Measurements from ENCODE around the gene NR6A1. TPM values are rescaled to one million over a fixed set of nuclear protein-coding genes. Genes with fewer than 3 reads are reported as not detected.

Gene NR6A1
- total RNA-seq, 1 donor from 2014 or later = 63.8 TPM

DNA sequence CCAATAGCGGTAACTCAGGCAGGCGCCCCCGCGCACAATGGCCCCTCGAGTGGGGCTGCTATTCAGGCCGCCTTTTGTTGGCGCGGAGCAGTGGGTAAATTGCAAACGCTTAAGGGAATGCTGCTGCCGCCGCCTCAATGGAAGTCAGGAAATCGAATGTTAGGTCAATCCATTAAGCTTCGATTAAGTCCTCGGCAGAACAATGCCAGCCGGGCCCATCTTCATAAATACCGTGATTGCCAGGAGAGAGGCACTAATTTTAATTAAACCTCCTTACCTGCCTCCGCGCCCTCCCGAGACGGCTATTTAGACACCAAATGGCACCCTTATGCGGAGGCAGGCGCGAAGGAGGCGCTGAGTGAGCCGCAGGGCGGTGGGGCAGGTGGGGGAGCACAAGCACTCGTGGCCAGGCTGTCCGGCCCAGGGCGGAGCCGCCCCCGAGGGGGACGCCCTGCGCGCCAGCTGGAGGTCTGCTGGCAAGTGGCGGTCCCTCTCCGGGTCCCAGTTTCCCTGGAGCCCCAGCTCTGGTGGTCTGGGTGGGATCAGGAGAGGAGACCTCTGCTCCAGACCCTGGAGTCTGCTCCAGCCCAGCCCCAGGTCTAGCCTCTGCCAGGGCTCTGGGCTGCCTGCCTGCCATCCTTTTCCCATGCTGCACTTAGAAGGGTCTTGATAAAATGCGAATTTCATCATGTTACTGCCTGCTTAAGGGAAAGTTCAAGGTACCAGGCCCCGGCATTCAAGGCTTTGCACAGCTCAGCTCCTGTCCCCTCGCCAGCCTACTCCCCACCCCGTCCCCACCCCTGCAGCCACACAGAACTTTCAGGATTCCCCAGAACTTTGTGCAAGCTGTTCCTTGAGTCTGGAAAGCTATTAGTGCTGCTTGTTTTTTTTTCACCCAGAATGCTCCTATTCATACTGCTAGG is 283.6 kb downstream of the NR6A1 start:
- H3K27me3 Mint-ChIP-seq (ENCODE audit: unreplicated experiment) = peaks cover 10% of the 10 kb centered on the region
- peaks cover 3% of the 10 kb centered on the region for H3K36me3 Mint-ChIP-seq (ENCODE audit: low read depth, unreplicated experiment)
- H3K27ac Mint-ChIP-seq (ENCODE audit: unreplicated experiment) = no peak overlapping the region
- TF ChIP-seq, protein P1, sequence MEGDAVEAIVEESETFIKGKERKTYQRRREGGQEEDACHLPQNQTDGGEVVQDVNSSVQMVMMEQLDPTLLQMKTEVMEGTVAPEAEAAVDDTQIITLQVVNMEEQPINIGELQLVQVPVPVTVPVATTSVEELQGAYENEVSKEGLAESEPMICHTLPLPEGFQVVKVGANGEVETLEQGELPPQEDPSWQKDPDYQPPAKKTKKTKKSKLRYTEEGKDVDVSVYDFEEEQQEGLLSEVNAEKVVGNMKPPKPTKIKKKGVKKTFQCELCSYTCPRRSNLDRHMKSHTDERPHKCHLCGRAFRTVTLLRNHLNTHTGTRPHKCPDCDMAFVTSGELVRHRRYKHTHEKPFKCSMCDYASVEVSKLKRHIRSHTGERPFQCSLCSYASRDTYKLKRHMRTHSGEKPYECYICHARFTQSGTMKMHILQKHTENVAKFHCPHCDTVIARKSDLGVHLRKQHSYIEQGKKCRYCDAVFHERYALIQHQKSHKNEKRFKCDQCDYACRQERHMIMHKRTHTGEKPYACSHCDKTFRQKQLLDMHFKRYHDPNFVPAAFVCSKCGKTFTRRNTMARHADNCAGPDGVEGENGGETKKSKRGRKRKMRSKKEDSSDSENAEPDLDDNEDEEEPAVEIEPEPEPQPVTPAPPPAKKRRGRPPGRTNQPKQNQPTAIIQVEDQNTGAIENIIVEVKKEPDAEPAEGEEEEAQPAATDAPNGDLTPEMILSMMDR (IDR thresholded peaks at IDR 0.05; ENCODE audit: unreplicated experiment) = no peak
- DNase-seq (ENCODE audit: low spot score) = no peak
- H3K4me3 Mint-ChIP-seq (ENCODE audit: unreplicated experiment) = no peak overlapping the region
- no peaks in the 10 kb centered on the region for H3K9me3 Mint-ChIP-seq (ENCODE audit: unreplicated experiment)
- H3K4me1 Mint-ChIP-seq (ENCODE audit: unreplicated experiment) = no peaks in the 10 kb centered on the region

DNA sequence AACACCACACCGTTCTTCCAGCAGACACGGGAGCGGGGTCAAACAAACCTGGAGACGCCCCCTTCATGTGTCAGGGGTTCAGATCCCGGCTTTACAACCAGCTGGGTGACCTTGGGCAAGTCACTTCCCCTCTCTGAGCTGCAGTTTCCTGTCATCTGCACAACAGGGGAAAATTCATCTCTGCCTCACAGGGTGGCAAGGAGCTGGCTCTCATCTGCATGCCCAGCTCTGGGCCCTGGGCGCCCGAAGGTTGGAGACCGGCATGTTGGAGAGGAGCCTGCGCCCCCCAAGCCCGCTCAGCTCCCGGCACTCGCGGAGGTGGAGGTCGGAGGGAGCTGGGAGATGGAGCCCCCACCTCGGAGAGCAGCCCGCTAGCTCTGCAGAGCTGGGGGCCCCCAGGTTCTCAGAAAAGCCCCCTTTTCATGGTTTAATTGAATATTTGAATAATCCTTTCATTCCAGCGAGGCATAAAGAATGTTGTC is 284.3 kb downstream of the NR6A1 start:
- H3K4me3 Mint-ChIP-seq (ENCODE audit: unreplicated experiment) = no peak overlapping the region
- H3K9me3 Mint-ChIP-seq (ENCODE audit: unreplicated experiment) = no peaks in the 10 kb centered on the region
- TF ChIP-seq, protein P1 (IDR thresholded peaks at IDR 0.05; ENCODE audit: unreplicated experiment) = no peak
- peaks cover 3% of the 10 kb centered on the region for H3K36me3 Mint-ChIP-seq (ENCODE audit: low read depth, unreplicated experiment)
- peaks cover 10% of the 10 kb centered on the region for H3K27me3 Mint-ChIP-seq (ENCODE audit: unreplicated experiment)
- no peak overlapping the region for H3K27ac Mint-ChIP-seq (ENCODE audit: unreplicated experiment)
- no peaks in the 10 kb centered on the region for H3K4me1 Mint-ChIP-seq (ENCODE audit: unreplicated experiment)
- no peak for DNase-seq (ENCODE audit: low spot score)

DNA sequence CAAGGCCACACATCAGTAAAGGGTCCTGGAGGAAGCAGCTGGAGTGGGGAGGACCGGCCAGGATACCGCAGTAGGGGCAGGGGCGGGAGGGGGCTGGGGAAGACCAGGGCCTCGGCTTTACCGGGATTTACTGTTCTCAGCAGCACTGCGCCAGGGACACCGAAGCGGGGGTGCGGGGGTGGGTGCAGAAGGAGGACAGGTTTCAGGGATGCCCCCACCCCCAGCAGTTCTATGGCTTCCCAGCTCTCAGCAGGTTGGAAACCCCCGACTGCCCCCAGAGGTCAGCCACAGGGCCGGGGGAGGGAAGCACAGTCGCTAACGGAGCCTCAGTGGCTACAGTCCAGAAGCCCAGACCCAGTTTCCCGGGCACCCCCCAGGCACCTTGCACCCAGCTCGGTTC is 285.2 kb downstream of the NR6A1 start:
- no peak overlapping the region for H3K27ac Mint-ChIP-seq (ENCODE audit: unreplicated experiment)
- no peak for DNase-seq (ENCODE audit: low spot score)
- H3K4me3 Mint-ChIP-seq (ENCODE audit: unreplicated experiment) = no peak overlapping the region
- peaks cover 3% of the 10 kb centered on the region for H3K36me3 Mint-ChIP-seq (ENCODE audit: low read depth, unreplicated experiment)
- TF ChIP-seq, protein P1 (IDR thresholded peaks at IDR 0.05; ENCODE audit: unreplicated experiment) = no peak
- no peaks in the 10 kb centered on the region for H3K4me1 Mint-ChIP-seq (ENCODE audit: unreplicated experiment)
- peaks cover 10% of the 10 kb centered on the region for H3K27me3 Mint-ChIP-seq (ENCODE audit: unreplicated experiment)
- H3K9me3 Mint-ChIP-seq (ENCODE audit: unreplicated experiment) = no peaks in the 10 kb centered on the region

DNA sequence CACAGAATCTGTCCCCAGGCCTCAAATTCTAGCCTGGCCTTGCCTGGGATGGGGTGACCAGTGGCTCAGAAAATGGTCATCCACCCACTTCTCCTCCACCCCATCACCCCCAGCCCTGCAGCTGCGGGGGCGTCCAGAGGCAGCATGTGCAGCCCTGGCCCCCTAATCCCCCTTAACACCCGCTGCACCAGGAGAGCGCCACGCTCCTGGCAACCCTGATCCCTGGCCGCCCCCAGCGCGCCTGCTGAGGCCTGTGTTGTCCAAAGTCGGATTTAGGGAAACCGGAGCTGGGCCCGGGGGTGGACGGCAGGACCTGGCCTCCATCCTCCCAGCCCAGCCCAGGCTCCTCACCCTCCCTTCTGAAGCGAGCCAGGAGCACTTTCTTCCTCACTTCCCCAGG is 285.9 kb downstream of the NR6A1 start:
- TF ChIP-seq, protein P1 (IDR thresholded peaks at IDR 0.05; ENCODE audit: unreplicated experiment) = no peak
- H3K27ac Mint-ChIP-seq (ENCODE audit: unreplicated experiment) = no peak overlapping the region
- H3K4me1 Mint-ChIP-seq (ENCODE audit: unreplicated experiment) = no peaks in the 10 kb centered on the region
- no peaks in the 10 kb centered on the region for H3K36me3 Mint-ChIP-seq (ENCODE audit: low read depth, unreplicated experiment)
- no peak overlapping the region for H3K4me3 Mint-ChIP-seq (ENCODE audit: unreplicated experiment)
- DNase-seq (ENCODE audit: low spot score) = no peak
- peaks cover 10% of the 10 kb centered on the region for H3K27me3 Mint-ChIP-seq (ENCODE audit: unreplicated experiment)
- H3K9me3 Mint-ChIP-seq (ENCODE audit: unreplicated experiment) = no peaks in the 10 kb centered on the region

DNA sequence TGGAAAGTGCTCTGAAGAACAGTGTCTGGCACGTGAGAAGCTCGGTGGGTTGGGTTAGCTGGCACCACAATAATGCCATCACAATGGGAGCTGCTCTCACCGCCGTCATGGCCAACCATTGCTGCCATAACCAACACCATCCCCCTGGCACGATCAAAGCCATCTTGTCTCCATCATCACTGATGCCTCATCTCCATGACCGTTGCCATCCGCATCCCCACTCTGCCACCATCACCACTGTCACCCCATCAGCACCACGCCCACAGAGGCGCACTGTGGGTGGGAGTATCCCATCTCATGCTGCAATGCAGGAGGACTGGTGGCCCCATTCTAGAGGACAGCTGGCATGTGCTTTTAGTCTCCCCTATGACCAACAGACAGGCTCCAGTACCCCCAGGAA is 287.6 kb downstream of the NR6A1 start:
- Mint-ChIP-seq H3K9me3 (ENCODE audit: unreplicated experiment) (no peaks in the 10 kb centered on the region), H3K36me3 (ENCODE audit: low read depth, unreplicated experiment) (no peaks in the 10 kb centered on the region), H3K27ac (ENCODE audit: unreplicated experiment) (no peak overlapping the region), H3K4me1 (ENCODE audit: unreplicated experiment) (no peaks in the 10 kb centered on the region), H3K27me3 (ENCODE audit: unreplicated experiment) (peaks cover 12% of the 10 kb centered on the region), H3K4me3 (ENCODE audit: unreplicated experiment) (no peak overlapping the region)
- TF ChIP-seq, protein P1 (IDR thresholded peaks at IDR 0.05; ENCODE audit: unreplicated experiment) = no peak
- no peak for DNase-seq (ENCODE audit: low spot score)

Measured in endothelial cell (in vitro differentiated cells).